ENCODE results near the gene FAM43A. TPM values are rescaled to one million over a fixed set of nuclear protein-coding genes. Genes with fewer than 3 reads are reported as not detected.

The FAM43A gene
- total RNA-seq, 4 donors from 2014 or later, result 9.3 to 60.9 (median 26.9) TPM

GRCh38 chr3:194714564-194714963 lies 28.9 kb downstream of the FAM43A start:
- no peak for DNase-seq (ENCODE audit: low spot score in 2 of 2)
- Histone ChIP-seq H3K9me3 (no peaks in the 10 kb centered on the region), H3K4me1 (peaks cover 9% of the 10 kb centered on the region), H3K27me3 (no peaks in the 10 kb centered on the region), H3K27ac (no peak overlapping the region), H3K4me3 (no peak overlapping the region), H3K36me3 (no peaks in the 10 kb centered on the region)
- 75% methylated on average over 6 of the region's 6 CpGs for WGBS
- TF ChIP-seq EP300 (IDR thresholded peaks at IDR 0.05) (no peak), POLR2A (IDR thresholded peaks at IDR 0.05) (no peak), POLR2AphosphoS5 (IDR thresholded peaks at IDR 0.05) (no peak), CTCF (IDR thresholded peaks at IDR 0.05) (no peak)

GRCh38 chr3:194715022-194715800 lies 29.5 kb downstream of the FAM43A start:
- Histone ChIP-seq H3K27me3 (no peaks in the 10 kb centered on the region), H3K27ac (peak overlapping the region; percentile 14), H3K36me3 (no peaks in the 10 kb centered on the region), H3K4me3 (no peak overlapping the region), H3K4me1 (peaks cover 9% of the 10 kb centered on the region), H3K9me3 (no peaks in the 10 kb centered on the region)
- no peak for DNase-seq (ENCODE audit: low spot score in 2 of 2)
- whole genome bisulfite sequencing, result 52% methylated on average over 8 of the region's 8 CpGs
- TF ChIP-seq POLR2AphosphoS5 (IDR thresholded peaks at IDR 0.05), result peak in 1 of 3 donors; percentile 19
- TF ChIP-seq POLR2A (IDR thresholded peaks at IDR 0.05), result no peak

GRCh38 chr3:194718079-194718478 lies 32.4 kb downstream of the FAM43A start:
- DNase-seq (ENCODE audit: low spot score in 2 of 2), result no peak
- no peaks in the 10 kb centered on the region for H3K9me3 ChIP-seq
- no peaks in the 10 kb centered on the region for H3K27me3 ChIP-seq
- H3K4me1 ChIP-seq, result peaks cover 9% of the 10 kb centered on the region
- no peaks in the 10 kb centered on the region for H3K36me3 ChIP-seq
- no peak overlapping the region for H3K27ac ChIP-seq
- no peak overlapping the region for H3K4me3 ChIP-seq
- no peak for TF ChIP-seq CTCF (IDR thresholded peaks at IDR 0.05)
- TF ChIP-seq EP300 (IDR thresholded peaks at IDR 0.05), result no peak
- TF ChIP-seq POLR2AphosphoS5 (IDR thresholded peaks at IDR 0.05), result no peak
- no peak for TF ChIP-seq POLR2A (IDR thresholded peaks at IDR 0.05)
- 70% methylated on average over 2 of the region's 2 CpGs for WGBS

- H3K27ac ChIP-seq, result no peak overlapping the region
- no peaks in the 10 kb centered on the region for H3K36me3 ChIP-seq
- H3K27me3 ChIP-seq, result no peaks in the 10 kb centered on the region
- peaks cover 7% of the 10 kb centered on the region for H3K4me1 ChIP-seq
- no peaks in the 10 kb centered on the region for H3K9me3 ChIP-seq
- H3K4me3 ChIP-seq, result no peak overlapping the region
- WGBS, result 76% methylated on average over 6 of the region's 6 CpGs
- no peak for DNase-seq (ENCODE audit: low spot score in 2 of 2)
- TF ChIP-seq POLR2A (IDR thresholded peaks at IDR 0.05) (no peak), CTCF (IDR thresholded peaks at IDR 0.05) (no peak), EP300 (IDR thresholded peaks at IDR 0.05) (no peak), POLR2AphosphoS5 (IDR thresholded peaks at IDR 0.05) (no peak)
Observed at GRCh38 chr3:194720048-194720447, 34.4 kb downstream of the FAM43A start.

- DNase-seq (ENCODE audit: low spot score in 2 of 2), result no peak
- H3K27ac ChIP-seq, result no peak overlapping the region
- H3K27me3 ChIP-seq, result no peaks in the 10 kb centered on the region
- no peaks in the 10 kb centered on the region for H3K36me3 ChIP-seq
- H3K4me1 ChIP-seq, result no peaks in the 10 kb centered on the region
- no peak overlapping the region for H3K4me3 ChIP-seq
- 71% methylated on average over 6 of the region's 7 CpGs for WGBS
- no peaks in the 10 kb centered on the region for H3K9me3 ChIP-seq
- TF ChIP-seq POLR2A (IDR thresholded peaks at IDR 0.05), result no peak
- TF ChIP-seq POLR2AphosphoS5 (IDR thresholded peaks at IDR 0.05), result no peak
- TF ChIP-seq CTCF (IDR thresholded peaks at IDR 0.05), result no peak
- no peak for TF ChIP-seq EP300 (IDR thresholded peaks at IDR 0.05)
Observed at GRCh38 chr3:194723846-194724618, 38.3 kb downstream of the FAM43A start.

Data from suprapubic skin (tissue), 4 donors.